Islet precursor cell (in vitro differentiated cells): ENCODE results near the gene LRRC9.
"Not testable (repeated sequence)": the region's sequence is repeated elsewhere in the genome, so short reads cannot be mapped to it uniquely, and the experiment has no call there.

Experiments used
- DNase-seq: peaks from one replicate; pipeline ENCODE4 v3.0.0-alpha.2; 2018

The LRRC9 gene

GRCh38 chr14:59919570-59920377 is at the start of gene LRRC9:
Gene LRRC9 (plus strand): TSS chr14:59920144.
- peak; percentile 98 for DNase-seq

- peak; percentile 86 for DNase-seq
These were observed 49.4 kb upstream of the LRRC9 start, which contains the start of gene RTN1 for GRCh38 chr14:59870277-59871165. Gene RTN1 (minus strand): TSS chr14:59870776. CDS start chr14:59870630, 146 bp downstream.

- no peak for DNase-seq
These were observed 48.8 kb upstream of the LRRC9 start for GRCh38 chr14:59871166-59871495.

- DNase-seq, result no peak
These were observed 37.0 kb upstream of the LRRC9 start for GRCh38 chr14:59882957-59883356.

- no peak for DNase-seq
These were observed 29.3 kb upstream of the LRRC9 start for GRCh38 chr14:59890676-59891075.

GRCh38 chr14:59895721-59896120 is 24.2 kb upstream of the LRRC9 start:
- no peak for DNase-seq

- peak; percentile 58 for DNase-seq
These were observed 22.1 kb upstream of the LRRC9 start for GRCh38 chr14:59897757-59898383.

GRCh38 chr14:59900556-59900955 is 19.4 kb upstream of the LRRC9 start:
- no peak for DNase-seq

- DNase-seq, result no peak
These were observed 15.8 kb upstream of the LRRC9 start for GRCh38 chr14:59904184-59904583.

GRCh38 chr14:59905188-59905587 is 14.8 kb upstream of the LRRC9 start:
- DNase-seq, result no peak

- no peak for DNase-seq
These were observed 7.5 kb upstream of the LRRC9 start for GRCh38 chr14:59912443-59912842.

- no peak for DNase-seq
These were observed 6.8 kb upstream of the LRRC9 start for GRCh38 chr14:59913187-59913586.

GRCh38 chr14:59918824-59919569 is 947 bp upstream of the LRRC9 start:
- DNase-seq, result no peak

GRCh38 chr14:59920378-59920683 is 387 bp downstream of the LRRC9 start:
- DNase-seq, result no peak

- DNase-seq, result no peak
These were observed 5.9 kb downstream of the LRRC9 start for GRCh38 chr14:59925797-59926196.

- DNase-seq, result no peak
These were observed 6.6 kb downstream of the LRRC9 start for GRCh38 chr14:59926534-59926933.

- DNase-seq, result no peak
These were observed 11.3 kb downstream of the LRRC9 start for GRCh38 chr14:59931237-59931636.

GRCh38 chr14:59936145-59936544 is 16.2 kb downstream of the LRRC9 start:
- no peak for DNase-seq

- no peak for DNase-seq
These were observed 19.9 kb downstream of the LRRC9 start for GRCh38 chr14:59939828-59940227.

- not testable (repeated sequence) for DNase-seq
These were observed 22.4 kb downstream of the LRRC9 start for GRCh38 chr14:59942296-59942862.

GRCh38 chr14:59944909-59945308 is 25.0 kb downstream of the LRRC9 start:
- no peak for DNase-seq

GRCh38 chr14:59952141-59952540 is 32.2 kb downstream of the LRRC9 start:
- DNase-seq, result not testable (repeated sequence)

- DNase-seq, result not testable (repeated sequence)
These were observed 37.9 kb downstream of the LRRC9 start for GRCh38 chr14:59957890-59958289.
